Measurements from ENCODE around the gene SMPD3. TPM values are rescaled to one million over a fixed set of nuclear protein-coding genes. Genes with fewer than 3 reads are reported as not detected.

The SMPD3 gene
- total RNA-seq, 1 donor from 2014 or later: not detected

GRCh38 chr16:68364561-68364998 lies 83.7 kb downstream of the SMPD3 start:
- no peak for DNase-seq (ENCODE audit: low spot score)
- intact Hi-C loops (cut with DNase I): no loop called here

DNA sequence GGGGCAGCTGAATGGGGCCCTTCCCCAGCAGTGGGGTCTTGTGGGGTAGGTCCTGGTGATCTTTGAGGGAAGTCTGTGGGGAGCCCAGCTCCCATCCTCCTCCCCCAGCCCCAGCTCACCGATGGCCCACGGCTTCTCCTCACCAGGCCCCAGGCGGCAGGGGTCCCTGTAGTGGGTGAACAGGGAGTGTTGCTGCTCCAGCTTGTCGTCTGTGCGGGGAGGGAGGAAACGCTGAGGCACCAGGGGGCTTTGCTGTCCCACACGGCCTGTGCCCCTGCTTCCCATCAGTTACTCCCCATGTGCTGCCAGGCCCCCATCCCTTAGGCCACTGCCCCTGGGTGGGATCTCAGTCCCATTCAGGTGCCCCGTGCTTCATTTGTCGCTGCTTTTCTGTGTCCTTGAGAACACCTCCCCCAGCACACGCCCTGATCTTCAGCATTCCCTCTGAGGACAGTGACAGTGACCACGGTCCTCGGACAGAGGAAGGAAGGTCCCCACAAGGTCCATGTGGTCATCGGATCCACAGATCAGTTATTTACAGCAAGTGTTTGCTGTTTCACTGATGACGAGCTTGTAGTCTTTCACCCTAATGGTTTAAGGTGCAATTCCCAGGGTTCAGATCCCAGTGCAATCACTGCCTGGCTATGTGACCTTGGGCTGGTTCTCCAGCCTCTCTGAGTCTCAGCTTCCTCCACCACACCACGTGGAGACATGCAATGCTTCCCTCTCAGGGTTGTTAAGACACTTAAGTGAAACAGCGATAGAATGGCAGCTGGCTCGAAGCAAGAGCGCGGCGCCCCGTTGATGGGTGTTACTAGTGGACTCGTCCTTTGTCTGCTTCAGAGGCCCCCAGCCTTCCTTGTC lies 84.4 kb downstream of the SMPD3 start:
- intact Hi-C loops (cut with DNase I): no loop called here
- DNase-seq (ENCODE audit: low spot score): no peak

- DNase-seq (ENCODE audit: low spot score): no peak
Observed at GRCh38 chr16:68362947-68363657, 85.2 kb downstream of the SMPD3 start.

DNA sequence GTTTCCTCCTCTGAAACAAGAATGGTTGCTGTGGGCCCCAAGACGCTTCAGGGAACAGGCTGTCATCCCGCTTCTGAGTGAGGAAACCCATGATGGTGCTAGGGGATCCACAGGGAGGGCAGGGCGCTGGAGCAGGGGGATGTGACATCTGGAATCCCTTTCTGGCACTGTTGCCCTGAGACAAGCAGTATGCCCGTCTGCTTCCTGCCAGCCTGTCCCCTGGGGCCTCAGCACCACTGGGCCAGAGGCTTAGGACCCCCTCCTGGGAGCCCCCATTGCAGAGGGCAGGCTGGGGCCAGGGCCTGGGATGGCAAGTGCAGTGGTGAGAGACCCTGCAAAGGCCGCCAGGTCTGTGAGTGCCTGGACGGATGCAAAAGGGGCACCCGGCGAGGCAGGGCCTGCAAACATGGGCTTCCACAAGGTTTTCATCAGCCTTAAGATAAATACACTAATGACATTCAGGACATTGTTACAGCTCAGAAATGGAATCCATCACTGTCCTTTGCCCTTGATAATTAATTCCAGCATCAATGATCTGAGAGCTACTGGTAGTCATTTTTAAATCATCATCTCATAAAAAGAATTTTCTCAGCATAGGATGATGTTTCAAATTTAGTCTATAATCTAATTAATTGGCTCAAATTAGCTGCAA lies 85.9 kb downstream of the SMPD3 start:
- DNase-seq (ENCODE audit: low spot score): no peak
- intact Hi-C loops (cut with DNase I): no loop called here

More at GRCh38 chr16:68362947-68363657, 85.2 kb downstream of the SMPD3 start:
- intact Hi-C loops (cut with DNase I): no loop called here

- intact Hi-C loops (cut with DNase I): no loop called here
- DNase-seq (ENCODE audit: low spot score): no peak
Observed at GRCh38 chr16:68361485-68361884, 86.8 kb downstream of the SMPD3 start.

GRCh38 chr16:68360956-68361355 lies 87.4 kb downstream of the SMPD3 start:
- intact Hi-C loops (cut with DNase I): no loop called here
- no peak for DNase-seq (ENCODE audit: low spot score)

DNA sequence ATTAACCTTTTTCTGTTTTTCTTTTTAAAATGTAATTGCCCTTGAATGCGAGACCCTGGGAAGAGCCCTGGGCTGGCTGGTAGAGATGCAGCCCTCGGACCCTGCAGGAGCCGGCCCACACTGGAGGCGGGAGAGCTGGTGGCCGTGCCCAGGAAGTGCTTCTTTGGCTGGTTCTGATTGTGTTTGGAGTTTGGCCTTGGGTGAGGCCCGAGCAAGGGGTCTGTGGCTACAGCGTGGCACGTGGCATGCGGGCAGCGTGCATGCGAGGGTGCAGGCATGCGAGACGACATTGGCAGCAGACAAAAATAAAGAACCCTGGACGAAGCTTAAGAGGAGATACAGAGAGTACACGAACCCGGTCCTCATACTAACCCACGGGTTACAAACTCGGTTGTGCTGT lies 87.8 kb downstream of the SMPD3 start:
- intact Hi-C loops (cut with DNase I): no loop called here
- no peak for DNase-seq (ENCODE audit: low spot score)

DNA sequence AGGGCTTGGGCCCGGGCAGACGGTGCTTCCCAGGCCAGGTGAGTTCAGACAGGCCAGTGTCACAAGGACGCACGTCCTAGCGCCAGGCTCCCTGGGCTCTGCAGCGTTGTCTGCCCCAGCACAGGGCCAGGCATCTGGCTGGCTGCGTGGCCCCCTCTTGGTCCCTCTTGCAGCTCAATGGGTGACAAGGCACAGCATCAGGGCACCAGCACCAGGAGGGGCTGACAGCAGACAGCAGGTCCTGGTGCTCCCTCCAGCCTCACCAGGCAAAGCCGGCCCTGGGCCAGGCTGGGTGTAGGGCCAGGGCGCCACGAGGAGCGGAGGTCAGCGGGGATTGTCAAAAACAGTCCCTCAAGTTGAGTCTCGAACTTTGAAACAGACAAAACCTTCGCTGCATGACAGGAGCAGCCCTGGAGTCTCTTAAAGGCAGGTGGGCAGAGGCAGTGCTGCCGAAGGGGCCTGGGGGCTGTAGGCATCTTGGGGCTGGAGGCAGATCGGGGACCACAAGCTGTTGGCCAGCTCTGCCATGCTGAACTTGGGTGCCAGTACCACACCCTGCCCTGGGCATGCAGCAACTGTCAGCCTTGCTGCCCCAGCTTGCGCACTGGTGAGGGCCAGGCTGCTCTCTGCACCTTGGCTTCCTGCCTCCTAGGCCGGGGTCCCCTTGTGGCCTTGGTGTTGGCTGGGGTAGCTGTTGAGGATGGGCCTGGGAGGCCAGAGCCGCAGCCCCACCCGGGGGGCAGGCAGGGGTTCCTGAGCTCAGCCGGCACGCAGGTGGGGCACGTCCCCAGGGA lies 88.7 kb downstream of the SMPD3 start:
- intact Hi-C loops (cut with DNase I): no loop called here
- no peak for DNase-seq (ENCODE audit: low spot score)

DNA sequence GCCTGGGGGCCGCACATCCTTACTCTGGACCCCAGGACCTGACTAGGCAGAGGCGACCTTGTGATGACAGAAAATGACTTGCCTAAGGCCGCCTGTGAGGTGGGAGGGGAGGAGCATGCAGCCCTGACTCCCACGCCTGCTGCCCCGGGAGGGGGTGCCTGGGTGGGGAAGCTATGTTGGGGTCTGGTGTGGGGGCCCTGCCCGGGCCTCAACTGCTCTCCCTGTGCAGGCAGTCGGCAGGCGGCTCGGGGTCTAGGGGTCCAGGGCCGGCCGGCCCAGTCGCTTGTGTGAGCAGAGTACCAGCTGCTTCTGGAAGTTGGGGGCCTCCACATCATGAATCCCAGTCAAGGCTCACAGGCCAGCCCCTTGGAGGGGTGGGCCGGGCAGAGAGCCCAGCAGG lies 89.4 kb downstream of the SMPD3 start:
- no peak for DNase-seq (ENCODE audit: low spot score)
- intact Hi-C loops (cut with DNase I): no loop called here

- DNase-seq (ENCODE audit: low spot score): no peak
- intact Hi-C loops (cut with DNase I): no loop called here
Observed at GRCh38 chr16:68357923-68358322, 90.4 kb downstream of the SMPD3 start.

DNA sequence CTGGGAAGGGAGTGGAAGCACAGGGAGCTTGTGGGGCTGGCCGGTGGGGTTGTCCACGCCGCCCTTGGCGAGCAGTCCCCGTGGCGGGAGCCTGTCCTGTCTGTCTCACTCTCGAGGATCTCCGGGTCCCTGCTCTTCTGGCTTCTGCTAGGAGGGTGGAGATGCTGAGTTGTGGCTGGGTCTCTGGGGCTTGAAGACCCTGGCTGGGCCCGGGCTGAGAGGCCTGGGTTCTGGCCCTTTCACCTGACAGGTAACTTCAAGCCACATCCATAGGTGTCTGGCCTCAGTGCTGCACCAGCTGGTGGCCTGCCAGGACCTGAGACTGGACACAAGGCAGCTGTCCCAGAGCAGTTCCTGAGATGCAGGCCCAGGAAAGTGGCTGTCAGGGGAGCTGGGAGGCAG lies 90.8 kb downstream of the SMPD3 start:
- intact Hi-C loops (cut with DNase I): no loop called here
- DNase-seq (ENCODE audit: low spot score): no peak

DNA sequence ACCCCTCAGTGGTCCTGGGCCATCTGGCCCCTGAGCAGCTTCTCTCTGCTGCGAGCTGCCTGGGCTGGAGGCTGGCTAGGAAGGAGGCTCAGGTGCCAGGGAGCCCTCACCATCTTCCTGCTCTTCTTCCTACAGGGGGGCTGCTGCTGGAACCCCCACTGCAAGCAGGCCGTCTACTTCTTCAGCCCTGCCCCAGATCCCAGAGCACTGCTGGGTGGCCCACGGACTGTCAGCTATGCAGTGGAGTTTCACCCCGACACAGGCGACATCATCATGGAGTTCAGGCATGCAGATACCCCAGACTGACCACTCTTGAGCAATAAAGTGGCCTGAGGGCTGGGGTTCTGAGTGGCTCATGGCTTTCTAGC lies 91.4 kb downstream of the SMPD3 start:
- DNase-seq (ENCODE audit: low spot score): no peak
- intact Hi-C loops (cut with DNase I): no loop called here

GRCh38 chr16:68356249-68356918 lies 91.9 kb downstream of the SMPD3 start:
- DNase-seq (ENCODE audit: low spot score): no peak
- intact Hi-C loops (cut with DNase I): no loop called here

- intact Hi-C loops (cut with DNase I): no loop called here
- no peak for DNase-seq (ENCODE audit: low spot score)
Observed at GRCh38 chr16:68355447-68356248, 92.7 kb downstream of the SMPD3 start.

DNA sequence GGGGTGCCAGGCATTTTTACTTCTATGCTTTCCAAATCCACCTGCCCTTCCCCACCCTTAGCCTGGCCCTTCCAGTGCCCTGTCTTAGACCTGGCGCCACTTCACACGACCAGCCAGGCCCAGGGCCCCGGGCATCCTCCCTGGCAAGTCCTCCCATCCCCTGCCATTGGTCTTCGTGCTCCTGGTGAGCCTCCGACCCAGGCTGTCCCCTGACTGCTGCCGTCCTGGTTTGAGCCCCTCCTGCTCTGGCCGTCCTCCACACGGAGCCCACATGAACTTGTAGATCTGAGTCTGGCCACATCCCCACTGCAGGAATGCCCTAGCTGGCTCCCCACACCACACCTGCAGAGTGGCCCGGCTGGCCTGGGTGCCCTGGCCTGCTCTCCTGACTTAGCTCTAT lies 93.5 kb downstream of the SMPD3 start:
- intact Hi-C loops (cut with DNase I): no loop called here
- DNase-seq (ENCODE audit: low spot score): no peak

GRCh38 chr16:68353366-68353765 lies 94.9 kb downstream of the SMPD3 start:
- no peak for DNase-seq (ENCODE audit: low spot score)
- intact Hi-C loops (cut with DNase I): no loop called here

GRCh38 chr16:68351991-68352431 lies 96.3 kb downstream of the SMPD3 start:
- DNase-seq (ENCODE audit: low spot score): no peak
- intact Hi-C loops (cut with DNase I): no loop called here

GRCh38 chr16:68351463-68351862 lies 96.8 kb downstream of the SMPD3 start:
- intact Hi-C loops (cut with DNase I): no loop called here
- DNase-seq (ENCODE audit: low spot score): no peak

Measured in cardiac septum (tissue), 1 donor.